Measurements from ENCODE around the gene DNAI2.
"Not testable (repeated sequence)": the region's sequence is repeated elsewhere in the genome, so short reads cannot be mapped to it uniquely, and the experiment has no call there.

The DNAI2 gene

GRCh38 chr17:74276541-74277009 lies 2.5 kb downstream of the DNAI2 start:
- TF ChIP-seq ZNF274 (IDR thresholded peaks at IDR 0.05; ENCODE audit: low read depth, low read length) = no peak

GRCh38 chr17:74277935-74278334 lies 3.9 kb downstream of the DNAI2 start:
- no peak overlapping the region for H3K4me3 ChIP-seq (ENCODE audit: low read length)
- TF ChIP-seq ZNF274 (IDR thresholded peaks at IDR 0.05; ENCODE audit: low read depth, low read length) = no peak

More at GRCh38 chr17:74276541-74277009, 2.5 kb downstream of the DNAI2 start:
- H3K4me3 ChIP-seq (ENCODE audit: low read length) = no peak overlapping the region

GRCh38 chr17:74279617-74280016 lies 5.6 kb downstream of the DNAI2 start:
- H3K4me3 ChIP-seq (ENCODE audit: low read length) = not testable (repeated sequence)

GRCh38 chr17:74280093-74280513 lies 6.1 kb downstream of the DNAI2 start:
- no peak for TF ChIP-seq ZNF274 (IDR thresholded peaks at IDR 0.05; ENCODE audit: low read depth, low read length)

GRCh38 chr17:74281799-74282198 lies 7.8 kb downstream of the DNAI2 start:
- TF ChIP-seq ZNF274 (IDR thresholded peaks at IDR 0.05; ENCODE audit: low read depth, low read length) = no peak
- no peak overlapping the region for H3K4me3 ChIP-seq (ENCODE audit: low read length)

More at GRCh38 chr17:74280093-74280513, 6.1 kb downstream of the DNAI2 start:
- H3K4me3 ChIP-seq (ENCODE audit: low read length) = no peak overlapping the region

GRCh38 chr17:74282274-74282586 lies 8.2 kb downstream of the DNAI2 start:
- H3K4me3 ChIP-seq (ENCODE audit: low read length) = not testable (repeated sequence)

GRCh38 chr17:74282587-74283370 lies 8.7 kb downstream of the DNAI2 start:
- no peak overlapping the region for H3K4me3 ChIP-seq (ENCODE audit: low read length)
- TF ChIP-seq ZNF274 (IDR thresholded peaks at IDR 0.05; ENCODE audit: low read depth, low read length) = no peak

- no peak overlapping the region for H3K4me3 ChIP-seq (ENCODE audit: low read length)
These were observed 9.3 kb downstream of the DNAI2 start for GRCh38 chr17:74283371-74283673.

GRCh38 chr17:74287031-74287602 lies 13.1 kb downstream of the DNAI2 start:
- TF ChIP-seq ZNF274 (IDR thresholded peaks at IDR 0.05; ENCODE audit: low read depth, low read length) = no peak
- H3K4me3 ChIP-seq (ENCODE audit: low read length) = no peak overlapping the region

More at GRCh38 chr17:74283371-74283673, 9.3 kb downstream of the DNAI2 start:
- no peak for TF ChIP-seq ZNF274 (IDR thresholded peaks at IDR 0.05; ENCODE audit: low read depth, low read length)

- no peak overlapping the region for H3K4me3 ChIP-seq (ENCODE audit: low read length)
- no peak for TF ChIP-seq ZNF274 (IDR thresholded peaks at IDR 0.05; ENCODE audit: low read depth, low read length)
These were observed 14.8 kb downstream of the DNAI2 start for GRCh38 chr17:74288785-74289184.

GRCh38 chr17:74289688-74290087 lies 15.7 kb downstream of the DNAI2 start:
- no peak for TF ChIP-seq ZNF274 (IDR thresholded peaks at IDR 0.05; ENCODE audit: low read depth, low read length)
- H3K4me3 ChIP-seq (ENCODE audit: low read length) = no peak overlapping the region

GRCh38 chr17:74290340-74290739 lies 16.3 kb downstream of the DNAI2 start:
- H3K4me3 ChIP-seq (ENCODE audit: low read length) = no peak overlapping the region
- TF ChIP-seq ZNF274 (IDR thresholded peaks at IDR 0.05; ENCODE audit: low read depth, low read length) = no peak

- H3K4me3 ChIP-seq (ENCODE audit: low read length) = no peak overlapping the region
- TF ChIP-seq ZNF274 (IDR thresholded peaks at IDR 0.05; ENCODE audit: low read depth, low read length) = no peak
These were observed 18.5 kb downstream of the DNAI2 start for GRCh38 chr17:74292495-74292894.

GRCh38 chr17:74295625-74296547 lies 21.9 kb downstream of the DNAI2 start:
- H3K4me3 ChIP-seq (ENCODE audit: low read length) = no peak overlapping the region
- TF ChIP-seq ZNF274 (IDR thresholded peaks at IDR 0.05; ENCODE audit: low read depth, low read length) = no peak

- no peak for TF ChIP-seq ZNF274 (IDR thresholded peaks at IDR 0.05; ENCODE audit: low read depth, low read length)
These were observed 22.5 kb downstream of the DNAI2 start for GRCh38 chr17:74296548-74296936.

More at GRCh38 chr17:74296548-74296936, 22.5 kb downstream of the DNAI2 start:
- H3K4me3 ChIP-seq (ENCODE audit: low read length) = no peak overlapping the region

Data from GM08714 (cell line).